ENCODE results near the gene LHX3. TPM values are rescaled to one million over a fixed set of nuclear protein-coding genes. Genes with fewer than 3 reads are reported as not detected.

Gene LHX3
- total and polyA plus RNA-seq, 2 donors (not counting 1 experiment from before 2014, with no cell fraction given), result 0.07 to 0.30 TPM

GRCh38 chr9:136234597-136234996 is 29.7 kb upstream of the LHX3 start:
- ChIA-PET POLR2A (interaction anchor here (0.6 to 2.9 kb wide), 2 partner anchors 9 to 239 kb away, joined by 3 to 18 read pairs; no protein-coding TSS in a partner anchor), CTCF (interaction anchor here (0.6 to 1.5 kb wide), 4 partner anchors 8 to 111 kb away, joined by 3 to 6 read pairs (median 4); no protein-coding TSS in a partner anchor)
- no peak overlapping the region for H3K9ac ChIP-seq (ENCODE audit: low read length)
- no peaks in the 10 kb centered on the region for H3K9me3 ChIP-seq (ENCODE audit: control extremely low read depth in 1 of 3, control insufficient read depth in 2 of 3, insufficient read depth in 1 of 3, low read length in 2 of 3)
- H3K27ac ChIP-seq (ENCODE audit: low read length in 2 of 2), result no peak overlapping the region
- no peaks in the 10 kb centered on the region for H3K27me3 ChIP-seq (replicated peaks in 1 of 4; ENCODE audit: control extremely low read depth in 1 of 4, control insufficient read depth in 3 of 4, insufficient read depth in 4 of 4, low read length in 3 of 4)
- DNase-seq, result no peak
- intact Hi-C loops (cut with micrococcal nuclease), result no loop called here
- peak overlapping the region; percentile 61 for H3K27ac Mint-ChIP-seq
- peaks cover 43 to 78% of the 10 kb centered on the region in 2 donors for H3K4me1 ChIP-seq (ENCODE audit: control insufficient read depth in 2 of 2, insufficient read depth in 2 of 2, low read length in 2 of 2)
- peaks cover 100% of the 10 kb centered on the region for H3K79me2 ChIP-seq (ENCODE audit: control insufficient read depth, insufficient read depth, low read length)
- H3K36me3 ChIP-seq (replicated peaks in 1 of 2; ENCODE audit: control extremely low read depth in 1 of 2, control insufficient read depth in 1 of 2, extremely low read depth in 1 of 2, insufficient read depth in 2 of 2, low read length in 1 of 2), result peaks cover 0 to 58% of the 10 kb centered on the region in 2 experiments
- no peaks in the 10 kb centered on the region for H3K9me3 Mint-ChIP-seq (ENCODE audit: insufficient read depth)
- H3K27me3 Mint-ChIP-seq, result no peaks in the 10 kb centered on the region
- no peak overlapping the region for H3K4me2 ChIP-seq (replicated peaks; ENCODE audit: low read depth, low read length, poor library complexity, severe bottlenecking)
- no peak overlapping the region for H3K4me3 ChIP-seq (ENCODE audit: control extremely low read depth in 1 of 5, extremely low read depth in 1 of 5, insufficient read depth in 1 of 5, low read depth in 2 of 5, low read length in 4 of 5)
- H3K4me1 Mint-ChIP-seq, result peaks cover 84% of the 10 kb centered on the region
- no peak for ATAC-seq (ENCODE audit: low read depth)
- TF ChIP-seq CTCF (IDR thresholded peaks at IDR 0.05) (no peak), EZH2 (IDR thresholded peaks at IDR 0.05; ENCODE audit: borderline replicate concordance, insufficient read depth, low read depth, low read length, poor library complexity, severe bottlenecking) (no peak)
- peaks cover 100% of the 10 kb centered on the region for H4K20me1 ChIP-seq (ENCODE audit: control insufficient read depth, insufficient read depth, low read length, poor library complexity, severe bottlenecking)
- WGBS (ENCODE audit: insufficient coverage), result 96% methylated on average over 21 of the region's 21 CpGs
- no peak overlapping the region for H3K4me3 Mint-ChIP-seq
- H2AFZ ChIP-seq (ENCODE audit: insufficient read depth, low read depth, low read length, poor library complexity, severe bottlenecking), result no peak overlapping the region

GRCh38 chr9:136233868-136234267 is 28.9 kb upstream of the LHX3 start:
- no peak overlapping the region for H3K4me3 ChIP-seq (ENCODE audit: control extremely low read depth in 1 of 5, extremely low read depth in 1 of 5, insufficient read depth in 1 of 5, low read depth in 2 of 5, low read length in 4 of 5)
- no peak overlapping the region for H3K27ac ChIP-seq (ENCODE audit: low read length in 2 of 2)
- no peaks in the 10 kb centered on the region for H3K27me3 ChIP-seq (replicated peaks in 1 of 4; ENCODE audit: control extremely low read depth in 1 of 4, control insufficient read depth in 3 of 4, insufficient read depth in 4 of 4, low read length in 3 of 4)
- H3K4me2 ChIP-seq (replicated peaks; ENCODE audit: low read depth, low read length, poor library complexity, severe bottlenecking), result no peak overlapping the region
- peaks cover 35 to 70% of the 10 kb centered on the region in 2 donors for H3K4me1 ChIP-seq (ENCODE audit: control insufficient read depth in 2 of 2, insufficient read depth in 2 of 2, low read length in 2 of 2)
- H4K20me1 ChIP-seq (ENCODE audit: control insufficient read depth, insufficient read depth, low read length, poor library complexity, severe bottlenecking), result peaks cover 99% of the 10 kb centered on the region
- Mint-ChIP-seq H3K4me3 (peak overlapping the region; percentile 6), H3K27ac (peak overlapping the region; percentile 51), H3K27me3 (no peaks in the 10 kb centered on the region), H3K9me3 (ENCODE audit: insufficient read depth) (no peaks in the 10 kb centered on the region), H3K4me1 (peaks cover 80% of the 10 kb centered on the region)
- H3K79me2 ChIP-seq (ENCODE audit: control insufficient read depth, insufficient read depth, low read length), result peaks cover 100% of the 10 kb centered on the region
- POLR2A ChIA-PET, result interaction anchor here (2.9 kb wide), 1 partner anchor 8 kb away, joined by 18 read pairs; no protein-coding TSS in a partner anchor
- WGBS (ENCODE audit: insufficient coverage), result 65% methylated on average over 14 of the region's 14 CpGs
- CTCF ChIA-PET, result interaction anchor here (0.8 to 1.5 kb wide), 3 partner anchors 8 to 16 kb away, joined by 3 to 6 read pairs (median 4); no protein-coding TSS in a partner anchor
- DNase-seq, result no peak
- peaks cover 0 to 59% of the 10 kb centered on the region in 2 experiments for H3K36me3 ChIP-seq (replicated peaks in 1 of 2; ENCODE audit: control extremely low read depth in 1 of 2, control insufficient read depth in 1 of 2, extremely low read depth in 1 of 2, insufficient read depth in 2 of 2, low read length in 1 of 2)
- no peak overlapping the region for H3K9ac ChIP-seq (ENCODE audit: low read length)
- intact Hi-C loops (cut with micrococcal nuclease), result no loop called here
- ATAC-seq (ENCODE audit: low read depth), result no peak
- H3K9me3 ChIP-seq (ENCODE audit: control extremely low read depth in 1 of 3, control insufficient read depth in 2 of 3, insufficient read depth in 1 of 3, low read length in 2 of 3), result no peaks in the 10 kb centered on the region
- H2AFZ ChIP-seq (ENCODE audit: insufficient read depth, low read depth, low read length, poor library complexity, severe bottlenecking), result no peak overlapping the region
- no peak for TF ChIP-seq EZH2 (IDR thresholded peaks at IDR 0.05; ENCODE audit: borderline replicate concordance, insufficient read depth, low read depth, low read length, poor library complexity, severe bottlenecking)
- TF ChIP-seq CTCF (IDR thresholded peaks at IDR 0.05), result no peak

Measured in B cell (primary cell).